IMR-90 (cell line): ENCODE data around the gene CABP2. TPM values are rescaled to one million over a fixed set of nuclear protein-coding genes. Genes with fewer than 3 reads are reported as not detected.

Experiments used
- ATAC-seq: fragments of 200-7000 bp; cut with Tn5 transposase; 2 replicates; pipeline ENCODE4 v1.9.1; 2020; ENCODE audit warnings: low read depth, mild to moderate bottlenecking, moderate library complexity
- BruUV-seq: library from RNA; stranded (reverse); fragments of 400-500 nt; replicated peaks from 2 replicates; lab custom pipeline; 2021; lab: Mats Ljungman, UMichigan
- CTCF ChIA-PET: fragments of 300-600 bp; formaldehyde crosslinking; extraction: SDS; loops from one replicate; lab custom pipeline; 2021; ENCODE audit warnings: antibody characterized with exemption; lab: Yijun Ruan, JAX
- POLR2A ChIA-PET: fragments of 300-600 bp; sonication (Branson Sonifier 250); formaldehyde crosslinking; loops from one replicate; lab custom pipeline; 2022; ENCODE audit warnings: antibody characterized with exemption; ENCODE audit not compliant: unreplicated experiment; lab: Charles Lee
- DNase-seq: peaks from one replicate; pipeline ENCODE4 v3.0.0; 2013
- H2AFZ ChIP-seq: replicated peaks from 2 replicates; pipeline ENCODE3; 2013; ENCODE audit warnings: low read length, mild to moderate bottlenecking; ENCODE audit not compliant: poor library complexity
- H2AK5ac ChIP-seq: 2 replicates; pipeline ENCODE4 v1.6.1; 2013; ENCODE audit warnings: low read depth, low read length, inconsistent platforms
- H2AK9ac ChIP-seq: replicated peaks from 2 replicates; pipeline ENCODE3; 2013; ENCODE audit warnings: mild to moderate bottlenecking, low read depth, low read length, moderate library complexity; ENCODE audit not compliant: poor library complexity
- H2BK120ac ChIP-seq: 2 replicates; pipeline ENCODE4 v1.6.1; 2013; ENCODE audit warnings: low read depth, low read length, inconsistent platforms
- H2BK15ac ChIP-seq: 3 replicates; pipeline ENCODE4 v1.6.1; 2013; ENCODE audit warnings: low read depth, low read length, inconsistent platforms
- H2BK20ac ChIP-seq: 2 replicates; pipeline ENCODE4 v1.6.1; 2013; ENCODE audit warnings: low read depth, mild to moderate bottlenecking, inconsistent platforms, low read length, moderate library complexity
- H2BK5ac ChIP-seq: 2 replicates; pipeline ENCODE4 v1.6.1; 2013; ENCODE audit warnings: mild to moderate bottlenecking, low read depth, low read length, inconsistent platforms; ENCODE audit not compliant: poor library complexity, severe bottlenecking
- H3K14ac ChIP-seq: replicated peaks from 2 replicates; pipeline ENCODE4 v1.6.1; 2013; ENCODE audit warnings: low read depth, low read length, inconsistent platforms
- H3K18ac ChIP-seq: 2 replicates; pipeline ENCODE4 v1.6.1; 2013; ENCODE audit warnings: low read depth, low read length, control low read depth
- H3K23ac ChIP-seq: 2 replicates; pipeline ENCODE4 v1.6.1; 2013; ENCODE audit warnings: low read depth, low read length, inconsistent platforms
- H3K27ac ChIP-seq: 2 replicates; pipeline ENCODE4 v1.5.1; 2013; ENCODE audit warnings: mild to moderate bottlenecking, control low read depth, low read length; ENCODE audit not compliant: insufficient read depth
- H3K27me3 ChIP-seq: 2 replicates; pipeline ENCODE4 v1.6.1; 2013; ENCODE audit warnings: low read length; ENCODE audit not compliant: control insufficient read depth, insufficient read depth
- H3K36me3 ChIP-seq: 2 replicates; pipeline ENCODE4 v1.6.1; 2013; ENCODE audit warnings: low read length, mixed read lengths; ENCODE audit not compliant: control insufficient read depth, insufficient read depth
- H3K4ac ChIP-seq: 2 replicates; pipeline ENCODE4 v1.6.1; 2013; ENCODE audit warnings: low read depth, low read length, inconsistent platforms
- H3K4me1 ChIP-seq: 2 replicates; pipeline ENCODE4 v1.6.1; 2013; ENCODE audit warnings: low read length, mixed read lengths; ENCODE audit not compliant: control insufficient read depth, insufficient read depth
- H3K4me2 ChIP-seq: 2 replicates; pipeline ENCODE4 v1.6.1; 2013; ENCODE audit warnings: low read depth, mild to moderate bottlenecking, control low read depth, low read length, moderate library complexity
- H3K4me3 ChIP-seq: 2 replicates; pipeline ENCODE4 v1.5.1; 2013; ENCODE audit warnings: low read depth, mild to moderate bottlenecking, control low read depth, low read length, moderate library complexity; ENCODE audit not compliant: insufficient read depth
- H3K56ac ChIP-seq: 2 replicates; pipeline ENCODE4 v1.6.1; 2013; ENCODE audit warnings: low read length, inconsistent platforms; ENCODE audit not compliant: insufficient read depth; ENCODE audit errors: extremely low read depth
- H3K79me1 ChIP-seq, 2 experiments: 2 replicates each; pipeline ENCODE4 v1.6.1; 2013; ENCODE audit warnings: low read length in 2 of 2, inconsistent platforms in 1 of 2, low read depth in 1 of 2
- H3K9ac ChIP-seq: 2 replicates; pipeline ENCODE4 v1.6.1; 2013; ENCODE audit warnings: low read depth, low read length, control low read depth
- H3K9me1 ChIP-seq: 2 replicates; pipeline ENCODE4 v1.6.1; 2013; ENCODE audit warnings: low read length, inconsistent platforms; ENCODE audit not compliant: insufficient read depth
- H3K9me3 ChIP-seq: 2 replicates; pipeline ENCODE4 v1.6.1; 2013; ENCODE audit warnings: low read length; ENCODE audit not compliant: control insufficient read depth, insufficient read depth
- H4K20me1 ChIP-seq: 2 replicates; pipeline ENCODE4 v1.6.1; 2013; ENCODE audit warnings: low read length, inconsistent platforms; ENCODE audit not compliant: insufficient read depth
- H4K5ac ChIP-seq: 2 replicates; pipeline ENCODE4 v1.6.1; 2013; ENCODE audit warnings: mild to moderate bottlenecking, low read depth, low read length, control low read depth
- H4K8ac ChIP-seq, 2 experiments: 2 replicates each; pipeline ENCODE4 v1.6.1; 2013; ENCODE audit warnings: low read depth in 2 of 2, low read length in 2 of 2, control low read depth in 1 of 2, inconsistent platforms in 1 of 2
- H4K91ac ChIP-seq: 2 replicates; pipeline ENCODE4 v1.6.1; 2013; ENCODE audit warnings: low read depth, low read length, inconsistent platforms; ENCODE audit not compliant: insufficient read depth
- BHLHE40 ChIP-seq: fragments of 150-350 bp; IDR thresholded peaks from 2 replicates; pipeline ENCODE4 v1.6.1; 2016; ENCODE audit warnings: mild to moderate bottlenecking, low read depth, low read length
- CHD1 ChIP-seq: IDR thresholded peaks from 2 replicates; pipeline ENCODE4 v1.6.1; 2012; ENCODE audit warnings: low read depth, low read length, improper control_type of control experiment
- ELK1 ChIP-seq: fragments of 150-350 bp; IDR thresholded peaks from 2 replicates; pipeline ENCODE4 v1.6.1; 2016; ENCODE audit warnings: low read depth, mild to moderate bottlenecking, low read length, moderate library complexity, borderline replicate concordance
- FOS ChIP-seq: fragments of 150-350 bp; IDR thresholded peaks from 2 replicates; pipeline ENCODE4 v1.6.1; 2016; ENCODE audit warnings: low read depth, low read length
- MAFK ChIP-seq: IDR thresholded peaks from 2 replicates; pipeline ENCODE4 v1.6.1; 2012; ENCODE audit warnings: low read depth, low read length, improper control_type of control experiment
- MAZ ChIP-seq: IDR thresholded peaks from 2 replicates; pipeline ENCODE4 v1.6.1; 2012; ENCODE audit warnings: low read depth, mild to moderate bottlenecking, low read length, improper control_type of control experiment, moderate library complexity, borderline replicate concordance
- POLR2A ChIP-seq: IDR thresholded peaks from 2 replicates; pipeline ENCODE4 v1.6.1; 2012; ENCODE audit warnings: mild to moderate bottlenecking, low read depth, low read length
- RAD21 ChIP-seq: IDR thresholded peaks from 2 replicates; pipeline ENCODE4 v1.6.1; 2012; ENCODE audit warnings: low read length, improper control_type of control experiment
- RFX5 ChIP-seq: IDR thresholded peaks from 2 replicates; pipeline ENCODE4 v1.8.0; 2012; ENCODE audit warnings: low read depth, mild to moderate bottlenecking, low read length, moderate library complexity
- SMC3 ChIP-seq: fragments of 150-350 bp; IDR thresholded peaks from 2 replicates; pipeline ENCODE4 v1.6.1; 2016; ENCODE audit warnings: low read depth, mild to moderate bottlenecking, antibody characterized with exemption, low read length, moderate library complexity
- WGBS, 2 experiments: methylation state at CpG; one replicate each; pipeline versions ENCODE4 v1.1.5 to v1.1.7; 2013; ENCODE audit warnings: missing lambda C conversion rate in 2 of 2; ENCODE audit not compliant: insufficient read length in 1 of 2; ENCODE audit errors: extremely low coverage in 2 of 2; 5-methylcytosine and 5-hydroxymethylcytosine counted together
- dilution Hi-C: fragments of 300-500 bp; cut with HindIII; formaldehyde crosslinking; loops from one replicate; pipeline ENCODE4 v1.14.3; 2018; ENCODE audit warnings: low sequenced_read_pairs; ENCODE audit not compliant: unreplicated experiment
- in situ Hi-C: fragments of 300-500 bp; cut with MboI; formaldehyde crosslinking; loops from 3 replicates; pipeline ENCODE4 v1.14.3; 2019; ENCODE audit warnings: low sequenced_read_pairs, inconsistent platforms, mixed read lengths
- intact Hi-C: fragments of 100-400 bp; cut with micrococcal nuclease; formaldehyde crosslinking; loops from 2 replicates; pipeline ENCODE4 v1.10.0; 2022
- polyA plus RNA-seq, 3 experiments: library from polyadenylated mRNA; depleted of rRNA; stranded (reverse); fragments of >200 nt; gene quantifications; 2 replicates each; pipeline ENCODE4 v1.2.3, GENCODE V29; 2012; ENCODE audit warnings: low replicate concordance in 1 of 3
- total RNA-seq: library from RNA; depleted of rRNA; stranded (reverse); fragments of >200 nt; gene quantifications from 2 replicates; pipeline ENCODE4 v1.2.3, GENCODE V29; 2012
- TF ChIP-seq, protein P1 (sequence below): fragments of 150-350 bp; IDR thresholded peaks from 2 replicates; pipeline ENCODE4 v1.6.1; 2017; ENCODE audit warnings: mild to moderate bottlenecking, antibody characterized with exemption, low read length, low read depth
- TF ChIP-seq, protein P2 (sequence below): conservative IDR thresholded peaks from 2 replicates; pipeline ENCODE4 v1.5.1; 2012; ENCODE audit warnings: mild to moderate bottlenecking, low read depth, low read length, improper control_type of control experiment

Gene CABP2
- total and polyA plus RNA-seq, 2 of the 4 experiments (the other 2 are of a cell fraction) = not detected

GRCh38 chr11:67542169-67542568 lies 18.9 kb upstream of the CABP2 start:
- no peaks in the 10 kb centered on the region for H3K9me1 ChIP-seq
- H2BK15ac ChIP-seq = no peak overlapping the region
- H2BK5ac ChIP-seq = no peak overlapping the region
- POLR2A ChIA-PET = no interaction called here
- BruUV-seq = no TSS peak
- no peaks in the 10 kb centered on the region for H4K20me1 ChIP-seq
- H3K4me3 ChIP-seq = no peak overlapping the region
- no peak overlapping the region for H4K5ac ChIP-seq
- no peak for TF ChIP-seq MAFK
- no peak for TF ChIP-seq SMC3
- no peak for TF ChIP-seq RFX5
- no peak for TF ChIP-seq FOS
- TF ChIP-seq RAD21 = no peak
- no peak for TF ChIP-seq BHLHE40
- TF ChIP-seq, protein P1, sequence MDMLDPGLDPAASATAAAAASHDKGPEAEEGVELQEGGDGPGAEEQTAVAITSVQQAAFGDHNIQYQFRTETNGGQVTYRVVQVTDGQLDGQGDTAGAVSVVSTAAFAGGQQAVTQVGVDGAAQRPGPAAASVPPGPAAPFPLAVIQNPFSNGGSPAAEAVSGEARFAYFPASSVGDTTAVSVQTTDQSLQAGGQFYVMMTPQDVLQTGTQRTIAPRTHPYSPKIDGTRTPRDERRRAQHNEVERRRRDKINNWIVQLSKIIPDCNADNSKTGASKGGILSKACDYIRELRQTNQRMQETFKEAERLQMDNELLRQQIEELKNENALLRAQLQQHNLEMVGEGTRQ = no peak
- no peak for TF ChIP-seq POLR2A
- no peak for TF ChIP-seq MAZ
- TF ChIP-seq, protein P2, sequence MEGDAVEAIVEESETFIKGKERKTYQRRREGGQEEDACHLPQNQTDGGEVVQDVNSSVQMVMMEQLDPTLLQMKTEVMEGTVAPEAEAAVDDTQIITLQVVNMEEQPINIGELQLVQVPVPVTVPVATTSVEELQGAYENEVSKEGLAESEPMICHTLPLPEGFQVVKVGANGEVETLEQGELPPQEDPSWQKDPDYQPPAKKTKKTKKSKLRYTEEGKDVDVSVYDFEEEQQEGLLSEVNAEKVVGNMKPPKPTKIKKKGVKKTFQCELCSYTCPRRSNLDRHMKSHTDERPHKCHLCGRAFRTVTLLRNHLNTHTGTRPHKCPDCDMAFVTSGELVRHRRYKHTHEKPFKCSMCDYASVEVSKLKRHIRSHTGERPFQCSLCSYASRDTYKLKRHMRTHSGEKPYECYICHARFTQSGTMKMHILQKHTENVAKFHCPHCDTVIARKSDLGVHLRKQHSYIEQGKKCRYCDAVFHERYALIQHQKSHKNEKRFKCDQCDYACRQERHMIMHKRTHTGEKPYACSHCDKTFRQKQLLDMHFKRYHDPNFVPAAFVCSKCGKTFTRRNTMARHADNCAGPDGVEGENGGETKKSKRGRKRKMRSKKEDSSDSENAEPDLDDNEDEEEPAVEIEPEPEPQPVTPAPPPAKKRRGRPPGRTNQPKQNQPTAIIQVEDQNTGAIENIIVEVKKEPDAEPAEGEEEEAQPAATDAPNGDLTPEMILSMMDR = no peak
- no peak for TF ChIP-seq ELK1
- TF ChIP-seq CHD1 = no peak
- H4K8ac ChIP-seq = no peak overlapping the region
- no peak overlapping the region for H2BK120ac ChIP-seq
- H4K91ac ChIP-seq = no peak overlapping the region
- H3K23ac ChIP-seq = no peak overlapping the region
- H3K79me1 ChIP-seq = no peaks in the 10 kb centered on the region
- CTCF ChIA-PET = no interaction called here
- H3K27ac ChIP-seq = no peak overlapping the region
- H2AFZ ChIP-seq = no peak overlapping the region
- intact Hi-C loops (no loop called here), dilution Hi-C loops (no loop called here), in situ Hi-C loops (no loop called here)
- no CpG with 5 or more reads among the region's 3 CpGs for WGBS, 2 experiments
- no peaks in the 10 kb centered on the region for H3K9me3 ChIP-seq
- H3K56ac ChIP-seq = no peak overlapping the region
- H3K36me3 ChIP-seq = no peaks in the 10 kb centered on the region
- peaks cover 26% of the 10 kb centered on the region for H3K27me3 ChIP-seq
- ATAC-seq (no peak), DNase-seq (no peak)
- H3K9ac ChIP-seq = no peak overlapping the region
- no peak overlapping the region for H3K4me2 ChIP-seq
- H2BK20ac ChIP-seq = no peak overlapping the region
- no peak overlapping the region for H3K14ac ChIP-seq
- no peak overlapping the region for H3K4ac ChIP-seq
- no peak overlapping the region for H2AK9ac ChIP-seq
- no peak overlapping the region for H3K18ac ChIP-seq
- no peaks in the 10 kb centered on the region for H3K4me1 ChIP-seq
- H2AK5ac ChIP-seq = no peak overlapping the region
